SK-N-SH (cell line): ENCODE data around the gene SLC5A4. TPM values are rescaled to one million over a fixed set of nuclear protein-coding genes. Genes with fewer than 3 reads are reported as not detected.
"Not testable (repeated sequence)": the region's sequence is repeated elsewhere in the genome, so short reads cannot be mapped to it uniquely, and the experiment has no call there.

Source experiments
- CTCF ChIA-PET: fragments of 300-600, 350-600 bp; formaldehyde crosslinking; extraction: SDS; loops from one replicate; lab custom pipeline; 2021; lab: Yijun Ruan, JAX
- POLR2A ChIA-PET: fragments of 350-600 bp; sonication (Branson Sonifier 250); formaldehyde crosslinking; extraction: SDS; loops from one replicate; lab custom pipeline; 2020; ENCODE audit warnings: antibody characterized with exemption, inconsistent platforms; lab: Yijun Ruan, JAX
- DNase-seq: peaks from one replicate; pipeline ENCODE4 v3.0.0; 2012
- H2AFZ ChIP-seq: fragments of 200-600 bp; sonication (generic); 2 replicates; pipeline ENCODE4 v1.8.1; 2016; ENCODE audit warnings: antibody characterized with exemption, mild to moderate bottlenecking, low read depth
- H3F3A ChIP-seq: fragments of 200-600 bp; sonication (generic); replicated peaks from 2 replicates; pipeline ENCODE3; 2016; ENCODE audit warnings: antibody characterized with exemption, mild to moderate bottlenecking; ENCODE audit not compliant: insufficient read depth
- H3K27ac ChIP-seq, 2 experiments: fragments of 200-500 bp in 1 of 2; fragments of 200-600 bp in 1 of 2; sonication (Bioruptor generic) in 1 of 2; sonication (generic), shearing (Covaris generic) in 1 of 2; 2 replicates each; pipeline versions ENCODE4 v1.5.1 to v1.6.1; 2014 to 2016; ENCODE audit warnings: low read depth in 2 of 2, inconsistent platforms in 1 of 2, low read length in 1 of 2, mild to moderate bottlenecking in 1 of 2, mixed read lengths in 1 of 2
- H3K27me3 ChIP-seq: fragments of 200-600 bp; sonication (generic), shearing (Covaris generic); 2 replicates; pipeline ENCODE4 v1.6.1; 2016; ENCODE audit warnings: mixed run types; ENCODE audit not compliant: insufficient read depth
- H3K36me3 ChIP-seq, 2 experiments: fragments of 200-500 bp in 1 of 2; fragments of 200-600 bp in 1 of 2; sonication (Bioruptor generic) in 1 of 2; sonication (generic) in 1 of 2; replicated peaks in 1 of 2; 2 replicates each; pipeline versions ENCODE3 to v1.5.1; 2014 to 2016; ENCODE audit warnings: low read length in 1 of 2, mild to moderate bottlenecking in 1 of 2; ENCODE audit not compliant: insufficient read depth in 2 of 2, control insufficient read depth in 1 of 2
- H3K4me1 ChIP-seq, 2 experiments: fragments of 200-500 bp in 1 of 2; fragments of 200-600 bp in 1 of 2; sonication (Bioruptor generic) in 1 of 2; sonication (generic), shearing (Covaris generic) in 1 of 2; 2 replicates each; pipeline versions ENCODE4 v1.5.1 to v1.6.1; 2014 to 2016; ENCODE audit warnings: low read depth in 1 of 2, low read length in 1 of 2, mixed run types in 1 of 2; ENCODE audit not compliant: insufficient read depth in 2 of 2, control insufficient read depth in 1 of 2
- H3K4me2 ChIP-seq: fragments of 200-600 bp; sonication (generic), shearing (Covaris generic); 2 replicates; pipeline ENCODE4 v1.6.1; 2017; ENCODE audit warnings: mixed run types
- H3K4me3 ChIP-seq, 2 experiments: fragments of 200-500 bp in 1 of 2; fragments of 200-600 bp in 1 of 2; sonication (Bioruptor generic) in 1 of 2; sonication (generic), shearing (Covaris generic) in 1 of 2; 2 replicates each; pipeline versions ENCODE4 v1.5.1 to v1.8.1; 2014 to 2016; ENCODE audit warnings: low read depth in 2 of 2, inconsistent platforms in 1 of 2, low read length in 1 of 2, mild to moderate bottlenecking in 1 of 2, mixed read lengths in 1 of 2, moderate library complexity in 1 of 2
- H3K79me2 ChIP-seq: fragments of 200-600 bp; sonication (generic); 2 replicates; pipeline ENCODE4 v1.8.1; 2017; ENCODE audit warnings: mild to moderate bottlenecking; ENCODE audit not compliant: insufficient read depth
- H3K9ac ChIP-seq: fragments of 200-600 bp; sonication (generic); 2 replicates; pipeline ENCODE4 v1.6.1; 2017; ENCODE audit warnings: mixed run types
- H3K9me2 ChIP-seq: fragments of 200-600 bp; sonication (generic); 2 replicates; pipeline ENCODE4 v1.6.1; 2017; ENCODE audit warnings: mixed run types
- H3K9me3 ChIP-seq: fragments of 200-600 bp; sonication (generic); 2 replicates; pipeline ENCODE4 v1.6.1; 2017; ENCODE audit warnings: mixed run types, mild to moderate bottlenecking, moderate library complexity
- H4K20me1 ChIP-seq: fragments of 200-600 bp; sonication (generic); 2 replicates; pipeline ENCODE4 v1.6.1; 2017; ENCODE audit warnings: mild to moderate bottlenecking, mixed run types; ENCODE audit not compliant: insufficient read depth
- CHD2 ChIP-seq: fragments of 150-350 bp; IDR thresholded peaks from 2 replicates; pipeline ENCODE4 v1.6.1; 2018; ENCODE audit warnings: low read length; ENCODE audit not compliant: partially characterized antibody
- ELF1 ChIP-seq: IDR thresholded peaks from 2 replicates; pipeline ENCODE4 v1.4.0; 2012
- FOXJ3 ChIP-seq: sonication (generic); formaldehyde crosslinking; IDR thresholded peaks from 2 replicates; pipeline ENCODE4 v1.5.1; 2020; ENCODE audit warnings: mild to moderate bottlenecking, missing genetic modification reagents
- FOXM1 ChIP-seq: IDR thresholded peaks from 2 replicates; pipeline ENCODE4 v1.4.0; 2012; ENCODE audit warnings: low read depth, mild to moderate bottlenecking
- GABPA ChIP-seq: IDR thresholded peaks from 2 replicates; pipeline ENCODE4 v1.4.0; 2012; ENCODE audit warnings: low read depth, mild to moderate bottlenecking
- JUND ChIP-seq: IDR thresholded peaks from 2 replicates; pipeline ENCODE4 v1.4.0; 2012
- MEF2A ChIP-seq: IDR thresholded peaks from 2 replicates; pipeline ENCODE4 v1.4.0; 2012; ENCODE audit warnings: low read depth, borderline replicate concordance
- NFIC ChIP-seq: IDR thresholded peaks from 2 replicates; pipeline ENCODE4 v1.4.0; 2012; ENCODE audit warnings: borderline replicate concordance
- RAD21 ChIP-seq: IDR thresholded peaks from 2 replicates; pipeline ENCODE4 v1.6.1; 2012; ENCODE audit warnings: mild to moderate bottlenecking, low read length
- RFX5 ChIP-seq: IDR thresholded peaks from 2 replicates; pipeline ENCODE4 v1.6.1; 2012; ENCODE audit warnings: mild to moderate bottlenecking, improper control_type of control experiment, low read length
- TCF12 ChIP-seq: IDR thresholded peaks from 2 replicates; pipeline ENCODE4 v1.4.0; 2012
- TEAD4 ChIP-seq: IDR thresholded peaks from 2 replicates; pipeline ENCODE4 v1.4.0; 2012; ENCODE audit warnings: mild to moderate bottlenecking, borderline replicate concordance; ENCODE audit not compliant: insufficient read depth
- YY1 ChIP-seq: IDR thresholded peaks from 2 replicates; pipeline ENCODE4 v1.4.0; 2012; ENCODE audit warnings: low read depth, mild to moderate bottlenecking
- WGBS: methylation state at CpG from one replicate; pipeline ENCODE4 v1.1.6; 2017; ENCODE audit warnings: low lambda C conversion rate; 5-methylcytosine and 5-hydroxymethylcytosine counted together
- polyA plus RNA-seq, 3 experiments: library from polyadenylated mRNA; depleted of rRNA; stranded (reverse); fragments of >200 nt; gene quantifications; 2 replicates each; pipeline ENCODE4 v1.2.3, GENCODE V29; 2012
- TF ChIP-seq, protein P1 (sequence below): fragments of 200-600 bp; sonication (generic); IDR thresholded peaks from 2 replicates; pipeline ENCODE4 v1.6.1; 2017; ENCODE audit warnings: antibody characterized with exemption, mild to moderate bottlenecking, moderate library complexity
- TF ChIP-seq, protein P2 (sequence below): IDR thresholded peaks from 2 replicates; pipeline ENCODE4; 2012

SLC5A4 gene
- polyA plus RNA-seq, 1 of the 3 experiments (the other 2 are of a cell fraction) = 0.15 TPM

DNA sequence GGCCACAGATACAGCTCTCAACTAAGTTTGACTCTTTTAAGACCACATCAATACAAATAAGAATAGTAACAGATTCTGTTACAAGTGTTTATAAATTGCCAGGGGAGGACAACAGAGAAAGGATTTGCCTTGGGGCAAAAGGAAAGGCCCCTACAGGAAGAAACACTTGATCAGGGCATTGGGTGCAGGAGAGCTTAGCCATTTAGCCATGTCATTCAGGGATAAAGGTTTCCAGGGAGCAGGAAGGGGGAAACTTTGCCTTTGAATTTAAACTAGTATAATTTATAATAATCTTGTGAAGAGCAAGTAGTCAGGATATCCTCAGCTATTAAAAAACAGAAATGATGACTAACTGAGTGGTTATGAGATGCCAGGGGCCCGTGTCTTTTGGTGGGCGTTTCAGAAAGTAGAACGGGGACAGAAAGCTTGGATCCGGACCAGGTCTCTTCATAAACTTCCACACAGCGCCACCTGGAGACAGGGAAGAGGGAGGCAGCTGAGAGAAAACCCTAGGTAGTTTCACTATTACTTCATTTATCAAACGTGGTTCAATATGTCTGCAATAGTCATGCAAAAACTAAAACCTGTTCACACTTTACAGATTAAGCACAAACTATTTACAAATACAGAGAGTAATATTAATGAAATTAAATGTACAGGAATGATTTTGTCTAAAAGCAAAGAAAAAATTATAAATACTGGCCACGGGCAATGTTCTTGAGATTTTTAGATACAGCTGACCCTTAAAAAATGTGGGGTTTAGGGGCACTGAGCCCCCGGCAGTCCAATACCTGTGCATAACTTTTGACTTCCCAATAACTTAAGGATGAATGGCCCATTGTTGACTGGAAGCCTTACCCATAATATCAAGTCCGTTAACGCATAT, 11.0 kb upstream of the SLC5A4 start (continued):
- TF ChIP-seq, protein P1, sequence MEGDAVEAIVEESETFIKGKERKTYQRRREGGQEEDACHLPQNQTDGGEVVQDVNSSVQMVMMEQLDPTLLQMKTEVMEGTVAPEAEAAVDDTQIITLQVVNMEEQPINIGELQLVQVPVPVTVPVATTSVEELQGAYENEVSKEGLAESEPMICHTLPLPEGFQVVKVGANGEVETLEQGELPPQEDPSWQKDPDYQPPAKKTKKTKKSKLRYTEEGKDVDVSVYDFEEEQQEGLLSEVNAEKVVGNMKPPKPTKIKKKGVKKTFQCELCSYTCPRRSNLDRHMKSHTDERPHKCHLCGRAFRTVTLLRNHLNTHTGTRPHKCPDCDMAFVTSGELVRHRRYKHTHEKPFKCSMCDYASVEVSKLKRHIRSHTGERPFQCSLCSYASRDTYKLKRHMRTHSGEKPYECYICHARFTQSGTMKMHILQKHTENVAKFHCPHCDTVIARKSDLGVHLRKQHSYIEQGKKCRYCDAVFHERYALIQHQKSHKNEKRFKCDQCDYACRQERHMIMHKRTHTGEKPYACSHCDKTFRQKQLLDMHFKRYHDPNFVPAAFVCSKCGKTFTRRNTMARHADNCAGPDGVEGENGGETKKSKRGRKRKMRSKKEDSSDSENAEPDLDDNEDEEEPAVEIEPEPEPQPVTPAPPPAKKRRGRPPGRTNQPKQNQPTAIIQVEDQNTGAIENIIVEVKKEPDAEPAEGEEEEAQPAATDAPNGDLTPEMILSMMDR = peak; percentile 92
- TF ChIP-seq, protein P2, sequence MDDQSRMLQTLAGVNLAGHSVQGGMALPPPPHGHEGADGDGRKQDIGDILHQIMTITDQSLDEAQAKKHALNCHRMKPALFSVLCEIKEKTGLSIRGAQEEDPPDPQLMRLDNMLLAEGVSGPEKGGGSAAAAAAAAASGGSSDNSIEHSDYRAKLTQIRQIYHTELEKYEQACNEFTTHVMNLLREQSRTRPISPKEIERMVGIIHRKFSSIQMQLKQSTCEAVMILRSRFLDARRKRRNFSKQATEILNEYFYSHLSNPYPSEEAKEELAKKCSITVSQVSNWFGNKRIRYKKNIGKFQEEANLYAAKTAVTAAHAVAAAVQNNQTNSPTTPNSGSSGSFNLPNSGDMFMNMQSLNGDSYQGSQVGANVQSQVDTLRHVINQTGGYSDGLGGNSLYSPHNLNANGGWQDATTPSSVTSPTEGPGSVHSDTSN = no peak
- TF ChIP-seq JUND (no peak), YY1 (no peak), FOXJ3 (CRISPR knock-in tag) (no peak), ELF1 (no peak), TCF12 (no peak), RAD21 (peak; percentile 79), MEF2A (no peak)

DNA sequence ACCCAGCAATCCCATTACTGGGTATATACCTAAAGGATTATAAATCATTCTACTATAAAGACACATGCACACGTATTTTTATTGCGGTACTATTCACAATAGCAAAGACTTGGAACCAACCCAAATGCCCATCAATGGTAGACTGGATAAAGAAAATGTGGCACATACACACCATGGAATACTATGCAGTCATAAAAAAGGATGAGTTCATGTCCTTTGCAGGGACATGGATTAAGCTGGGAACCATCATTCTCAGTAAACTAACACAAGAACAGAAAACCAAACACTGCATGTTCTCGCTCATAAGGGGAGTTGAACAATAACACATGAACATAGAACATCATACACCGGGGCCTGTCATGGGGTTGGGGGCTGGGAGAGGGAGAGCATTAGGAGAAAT, 8.5 kb upstream of the SLC5A4 start:
- H3K4me3 ChIP-seq, H3K36me3 ChIP-seq, H3K27ac ChIP-seq, H3K79me2 ChIP-seq, H3K9me2 ChIP-seq, H2AFZ ChIP-seq, H4K20me1 ChIP-seq, DNase-seq, H3K27me3 ChIP-seq, H3K9ac ChIP-seq, POLR2A ChIA-PET, H3K4me2 ChIP-seq, H3K4me1 ChIP-seq, H3F3A ChIP-seq, H3K9me3 ChIP-seq: not testable (repeated sequence)
- CTCF ChIA-PET = interaction anchor here (1.4 kb wide), 1 partner anchor 159 kb away, joined by 3 read pairs; no protein-coding TSS in a partner anchor
- 94% methylated on average over 4 of the region's 4 CpGs for WGBS

DNA sequence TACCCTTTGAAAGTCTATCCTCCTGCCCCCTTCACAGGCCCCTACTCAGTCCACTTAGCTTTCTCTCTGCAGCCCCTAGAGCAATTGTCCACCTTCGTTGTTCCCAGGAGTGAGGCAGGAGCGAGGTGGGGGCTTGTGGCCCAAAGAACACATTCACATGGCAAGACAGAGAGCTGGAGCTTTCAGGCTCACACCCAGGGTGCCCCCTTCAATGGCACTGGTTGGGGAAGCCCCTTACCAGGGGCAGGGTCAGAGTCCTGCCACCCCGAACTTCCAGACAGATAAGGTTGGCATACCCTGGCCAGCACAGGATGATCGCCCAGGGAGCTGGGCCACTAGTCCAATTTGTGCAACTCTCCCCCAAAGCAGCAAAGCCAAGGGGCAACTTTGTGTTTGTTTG, 6.2 kb upstream of the SLC5A4 start:
- Histone ChIP-seq H3K36me3 (no peaks in the 10 kb centered on the region), H3K9ac (no peak overlapping the region), H3K27me3 (no peaks in the 10 kb centered on the region), H3K4me1 (no peaks in the 10 kb centered on the region), H3K9me2 (no peaks in the 10 kb centered on the region), H3K27ac (no peak overlapping the region), H3K4me3 (no peak overlapping the region), H4K20me1 (no peaks in the 10 kb centered on the region), H3K9me3 (no peaks in the 10 kb centered on the region), H3F3A (no peaks in the 10 kb centered on the region), H3K4me2 (no peak overlapping the region), H2AFZ (no peak overlapping the region), H3K79me2 (no peaks in the 10 kb centered on the region)
- POLR2A ChIA-PET = no interaction called here
- 23% methylated on average over 4 of the region's 4 CpGs for WGBS
- TF ChIP-seq FOXM1 (no peak), NFIC (no peak), RFX5 (no peak), FOXJ3 (CRISPR knock-in tag) (no peak), CHD2 (no peak), GABPA (no peak), TEAD4 (no peak)
- no peak for DNase-seq
- CTCF ChIA-PET = interaction anchor here (0.6 kb wide), 1 partner anchor 716 kb away, joined by 3 read pairs; no protein-coding TSS in a partner anchor
